CD14-positive monocyte (primary cell): ENCODE data around the gene NADK2. TPM values are rescaled to one million over a fixed set of nuclear protein-coding genes. Genes with fewer than 3 reads are reported as not detected.

Experiments
- DNase-seq, 3 donors: peaks; one replicate each; pipeline ENCODE4 v3.0.0-alpha.2; 2011 to 2022
- H2AFZ ChIP-seq: 2 replicates; pipeline ENCODE4 v1.6.0; 2012; ENCODE audit warnings: mild to moderate bottlenecking, low read depth, low read length, inconsistent platforms; ENCODE audit not compliant: insufficient read depth, poor library complexity, severe bottlenecking
- H3K27ac ChIP-seq, 2 donors: 1 replicate in 1 of 2; 2 replicates in 1 of 2; pipeline ENCODE4 v1.5.1; 2012 to 2013; ENCODE audit warnings: low read length in 2 of 2, control low read depth in 1 of 2, inconsistent platforms in 1 of 2, low read depth in 1 of 2, mild to moderate bottlenecking in 1 of 2
- H3K27me3 ChIP-seq, 2 donors: one replicate each; pipeline versions ENCODE4 v1.6.0 to v1.6.1; 2011 to 2013; ENCODE audit warnings: low read length in 2 of 2; ENCODE audit not compliant: control insufficient read depth in 2 of 2, insufficient read depth in 2 of 2
- H3K36me3 ChIP-seq, 2 donors: replicated peaks in 1 of 2; 1 replicate in 1 of 2; 2 replicates in 1 of 2; pipeline versions ENCODE4 v1.5.1 to v1.6.1; 2012 to 2013; ENCODE audit warnings: low read length in 2 of 2, control low read depth in 1 of 2, inconsistent platforms in 1 of 2, mild to moderate bottlenecking in 1 of 2; ENCODE audit not compliant: insufficient read depth in 2 of 2, control insufficient read depth in 1 of 2
- H3K4me1 ChIP-seq, 2 donors: 1 replicate in 1 of 2; 2 replicates in 1 of 2; pipeline versions ENCODE4 v1.5.1 to v1.6.1; 2012 to 2013; ENCODE audit warnings: low read length in 2 of 2, control low read depth in 1 of 2, inconsistent platforms in 1 of 2, mild to moderate bottlenecking in 1 of 2, moderate library complexity in 1 of 2; ENCODE audit not compliant: insufficient read depth in 2 of 2, control insufficient read depth in 1 of 2
- H3K4me2 ChIP-seq: replicated peaks from 2 replicates; pipeline ENCODE3; 2012; ENCODE audit warnings: low read length, moderate library complexity, mild to moderate bottlenecking; ENCODE audit not compliant: poor library complexity, severe bottlenecking; ENCODE audit errors: extremely low read depth
- H3K4me3 ChIP-seq, 3 experiments: fragments of 200-600 bp in 1 of 3; sonication (generic) in 1 of 3; replicated peaks in 1 of 3; 1 replicate in 2 of 3; 2 replicates in 1 of 3; pipeline ENCODE4 v1.5.1; 2011 to 2013; ENCODE audit warnings: low read length in 3 of 3, mild to moderate bottlenecking in 3 of 3, control low read depth in 2 of 3, low read depth in 2 of 3, inconsistent platforms in 1 of 3, moderate library complexity in 1 of 3
- H3K79me2 ChIP-seq: 2 replicates; pipeline ENCODE4 v1.6.0; 2012; ENCODE audit warnings: mild to moderate bottlenecking, control low read depth, inconsistent platforms, low read length, moderate library complexity; ENCODE audit not compliant: insufficient read depth
- H3K9ac ChIP-seq: 2 replicates; pipeline ENCODE4 v1.6.0; 2017; ENCODE audit warnings: low read length, mild to moderate bottlenecking; ENCODE audit not compliant: insufficient read depth, poor library complexity, severe bottlenecking
- H3K9me3 ChIP-seq, 2 donors: replicated peaks in 1 of 2; 1 replicate in 1 of 2; 2 replicates in 1 of 2; pipeline versions ENCODE4 v1.5.1 to v1.6.1; 2012 to 2013; ENCODE audit warnings: low read length in 2 of 2, control low read depth in 1 of 2; ENCODE audit not compliant: control insufficient read depth in 1 of 2, insufficient read depth in 1 of 2
- H4K20me1 ChIP-seq: 2 replicates; pipeline ENCODE4 v1.6.0; 2012; ENCODE audit warnings: mild to moderate bottlenecking, low read length, control low read depth, moderate library complexity; ENCODE audit not compliant: insufficient read depth
- H3K27ac Mint-ChIP-seq, 7 donors: one replicate each; pipeline ENCODE4 v1.8.0; 2020; ENCODE audit warnings: mild to moderate bottlenecking in 7 of 7, mixed read lengths in 7 of 7, moderate library complexity in 6 of 7, inconsistent platforms in 2 of 7
- H3K27me3 Mint-ChIP-seq, 3 donors: one replicate each; pipeline ENCODE4 v1.8.0; 2021 to 2022; ENCODE audit warnings: low read depth in 3 of 3, mild to moderate bottlenecking in 3 of 3, mixed read lengths in 3 of 3, moderate library complexity in 3 of 3, inconsistent platforms in 1 of 3
- H3K36me3 Mint-ChIP-seq, 2 donors: one replicate each; pipeline ENCODE4 v1.8.0; 2020; ENCODE audit warnings: mixed read lengths in 2 of 2, inconsistent platforms in 1 of 2, mild to moderate bottlenecking in 1 of 2
- H3K4me1 Mint-ChIP-seq: one replicate; pipeline ENCODE4 v1.8.0; 2020; ENCODE audit warnings: mild to moderate bottlenecking, mixed read lengths
- H3K4me3 Mint-ChIP-seq, 2 donors: one replicate each; pipeline ENCODE4 v1.8.0; 2020; ENCODE audit warnings: mild to moderate bottlenecking in 2 of 2, mixed read lengths in 2 of 2, moderate library complexity in 1 of 2
- H3K9me3 Mint-ChIP-seq, 7 donors: one replicate each; pipeline ENCODE4 v1.8.0; 2020 to 2022; ENCODE audit warnings: mixed read lengths in 7 of 7, mild to moderate bottlenecking in 6 of 7, moderate library complexity in 6 of 7, inconsistent platforms in 2 of 7
- CTCF ChIP-seq: fragments of 200-600 bp; IDR thresholded peaks from one replicate; pipeline ENCODE4 v1.8.0; 2022; ENCODE audit warnings: antibody characterized with exemption, mild to moderate bottlenecking
- WGBS: methylation state at CpG from one replicate; pipeline ENCODE4 v1.1.5; 2013; ENCODE audit warnings: missing lambda C conversion rate; ENCODE audit not compliant: insufficient coverage; 5-methylcytosine and 5-hydroxymethylcytosine counted together
- intact Hi-C, 2 donors: fragments of 100-400 bp; cut with micrococcal nuclease; formaldehyde crosslinking; loops; one replicate each; pipeline versions ENCODE4 v1.15.0 to v1.15.1; 2023
- polyA plus RNA-seq, 3 donors: library from polyadenylated mRNA; depleted of rRNA in 1 of 3; unstranded in 2 of 3; stranded (reverse) in 1 of 3; fragments of 300-500 nt in 2 of 3; fragments of >200 nt in 1 of 3; fragmentation: Illumina TruSeq in 2 of 3; gene quantifications; 1 replicate in 2 of 3; 2 replicates in 1 of 3; pipeline ENCODE4 v1.2.3, GENCODE V29; 2012 to 2021

Gene NADK2
- polyA plus RNA-seq, 3 donors: 2.6 to 5.9 (median 3.3) TPM

GRCh38 chr5:36228505-36228904 lies 13.2 kb downstream of the NADK2 start:
- Histone ChIP-seq H3K4me2 (no peak overlapping the region), H3K9ac (no peak overlapping the region), H3K79me2 (no peaks in the 10 kb centered on the region), H3K4me3 (no peak overlapping the region), H3K36me3 (peaks cover 0 to 23% of the 10 kb centered on the region in 2 donors), H3K27me3 (no peaks in the 10 kb centered on the region), H4K20me1 (no peaks in the 10 kb centered on the region), H3K4me1 (no peaks in the 10 kb centered on the region), H2AFZ (no peak overlapping the region), H3K27ac (no peak overlapping the region), H3K9me3 (no peaks in the 10 kb centered on the region)
- Mint-ChIP-seq H3K4me1 (no peaks in the 10 kb centered on the region), H3K9me3 (peaks cover 0 to 1% (median 0%) of the 10 kb centered on the region in 7 donors), H3K27ac (no peak overlapping the region), H3K27me3 (peaks cover 0 to 2% (median 0%) of the 10 kb centered on the region in 3 donors), H3K36me3 (peaks cover 8 to 22% of the 10 kb centered on the region in 2 donors), H3K4me3 (no peak overlapping the region)
- no peak for DNase-seq
- TF ChIP-seq CTCF: no peak
- intact Hi-C loops: no loop called here
- 100% methylated on average over 3 of the region's 7 CpGs for WGBS

GRCh38 chr5:36227046-36227445 lies 14.7 kb downstream of the NADK2 start:
- no peak for TF ChIP-seq CTCF
- intact Hi-C loops: no loop called here
- Histone ChIP-seq H3K4me1 (no peaks in the 10 kb centered on the region), H3K4me3 (no peak overlapping the region), H3K27ac (no peak overlapping the region), H3K79me2 (no peaks in the 10 kb centered on the region), H3K27me3 (no peaks in the 10 kb centered on the region), H3K9ac (no peak overlapping the region), H3K36me3 (peaks cover 0 to 23% of the 10 kb centered on the region in 2 donors), H4K20me1 (no peaks in the 10 kb centered on the region), H3K4me2 (no peak overlapping the region), H2AFZ (no peak overlapping the region), H3K9me3 (no peaks in the 10 kb centered on the region)
- DNase-seq: no peak
- Mint-ChIP-seq H3K4me1 (no peaks in the 10 kb centered on the region), H3K4me3 (no peak overlapping the region), H3K36me3 (peaks cover 8 to 20% of the 10 kb centered on the region in 2 donors), H3K27me3 (peaks cover 0 to 2% (median 0%) of the 10 kb centered on the region in 3 donors), H3K9me3 (peaks cover 0 to 1% (median 0%) of the 10 kb centered on the region in 7 donors), H3K27ac (no peak overlapping the region)
